ENCODE data around the gene GRID2. TPM values are rescaled to one million over a fixed set of nuclear protein-coding genes. Genes with fewer than 3 reads are reported as not detected.

GRID2 gene
- total RNA-seq, 2 donors from 2014 or later = 0.28 TPM; not detected in 1

- no peaks in the 10 kb centered on the region for H3K27me3 ChIP-seq (replicated peaks; ENCODE audit: insufficient read depth)
- H3K27ac ChIP-seq = no peak overlapping the region
- no peak for TF ChIP-seq CTCF (IDR thresholded peaks at IDR 0.05)
- H3K4me3 ChIP-seq = no peak overlapping the region
- H3K36me3 ChIP-seq = no peaks in the 10 kb centered on the region
- peaks cover 0 to 3% of the 10 kb centered on the region in 2 donors for H3K4me1 ChIP-seq (ENCODE audit: control insufficient read depth in 1 of 2, low read depth in 2 of 2)
- DNase-seq (ENCODE audit: low spot score) (no peak), ATAC-seq (ENCODE audit: insufficient number of reproducible peaks, low FRiP score, low read depth) (no peak)
- no peaks in the 10 kb centered on the region for H3K9me3 ChIP-seq
These were observed 54.2 kb downstream of the GRID2 start for GRCh38 chr4:92357966-92358365.

- Histone ChIP-seq H3K9me3 (no peaks in the 10 kb centered on the region), H3K27me3 (replicated peaks; ENCODE audit: insufficient read depth) (no peaks in the 10 kb centered on the region), H3K27ac (no peak overlapping the region), H3K36me3 (no peaks in the 10 kb centered on the region), H3K4me1 (ENCODE audit: control insufficient read depth in 1 of 2, low read depth in 2 of 2) (peaks cover 0 to 3% of the 10 kb centered on the region in 2 donors), H3K4me3 (no peak overlapping the region)
- no peak for TF ChIP-seq CTCF (IDR thresholded peaks at IDR 0.05)
- ATAC-seq (ENCODE audit: insufficient number of reproducible peaks, low FRiP score, low read depth) (no peak), DNase-seq (ENCODE audit: low spot score) (no peak)
These were observed 55.7 kb downstream of the GRID2 start for GRCh38 chr4:92359491-92359890.

GRCh38 chr4:92362028-92362427, 58.3 kb downstream of the GRID2 start:
- H3K27me3 ChIP-seq (replicated peaks; ENCODE audit: insufficient read depth) = no peaks in the 10 kb centered on the region
- no peak overlapping the region for H3K27ac ChIP-seq
- H3K9me3 ChIP-seq = no peaks in the 10 kb centered on the region
- no peaks in the 10 kb centered on the region for H3K36me3 ChIP-seq
- peaks cover 0 to 3% of the 10 kb centered on the region in 2 donors for H3K4me1 ChIP-seq (ENCODE audit: control insufficient read depth in 1 of 2, low read depth in 2 of 2)
- TF ChIP-seq CTCF (IDR thresholded peaks at IDR 0.05) = no peak
- no peak overlapping the region for H3K4me3 ChIP-seq
- DNase-seq (ENCODE audit: low spot score) = no peak
- ATAC-seq (ENCODE audit: insufficient number of reproducible peaks, low FRiP score, low read depth) = no peak

- Histone ChIP-seq H3K4me1 (ENCODE audit: control insufficient read depth in 1 of 2, low read depth in 2 of 2) (no peaks in the 10 kb centered on the region), H3K27ac (no peak overlapping the region), H3K36me3 (no peaks in the 10 kb centered on the region), H3K27me3 (replicated peaks; ENCODE audit: insufficient read depth) (no peaks in the 10 kb centered on the region), H3K9me3 (no peaks in the 10 kb centered on the region), H3K4me3 (no peak overlapping the region)
- TF ChIP-seq CTCF (IDR thresholded peaks at IDR 0.05) = no peak
- ATAC-seq (ENCODE audit: insufficient number of reproducible peaks, low FRiP score, low read depth) = no peak
- no peak for DNase-seq (ENCODE audit: low spot score)
These were observed 64.9 kb downstream of the GRID2 start for GRCh38 chr4:92368653-92369052.

GRCh38 chr4:92381616-92382015, 77.8 kb downstream of the GRID2 start:
- no peak for DNase-seq (ENCODE audit: low spot score)
- ATAC-seq (ENCODE audit: insufficient number of reproducible peaks, low FRiP score, low read depth) = no peak

More at GRCh38 chr4:92381616-92382015, 77.8 kb downstream of the GRID2 start:
- Histone ChIP-seq H3K27me3 (replicated peaks; ENCODE audit: insufficient read depth) (no peaks in the 10 kb centered on the region), H3K36me3 (no peaks in the 10 kb centered on the region), H3K9me3 (no peaks in the 10 kb centered on the region), H3K4me3 (no peak overlapping the region), H3K4me1 (ENCODE audit: control insufficient read depth in 1 of 2, low read depth in 2 of 2) (no peaks in the 10 kb centered on the region), H3K27ac (no peak overlapping the region)
- TF ChIP-seq CTCF (IDR thresholded peaks at IDR 0.05) = no peak

Data from thoracic aorta (tissue), 2 donors.